ENCODE data around the gene ARHGEF9. TPM values are rescaled to one million over a fixed set of nuclear protein-coding genes. Genes with fewer than 3 reads are reported as not detected.
"Not testable (repeated sequence)": the region's sequence is repeated elsewhere in the genome, so short reads cannot be mapped to it uniquely, and the experiment has no call there.

ARHGEF9 gene
- total RNA-seq, 1 experiment from 2014 or later: 12.2 TPM

- no peak for DNase-seq (ENCODE audit: extremely low read depth, low read depth)
Observed at GRCh38 chrX:63664741-63665140, 120.3 kb downstream of the ARHGEF9 start.

- no peak for DNase-seq (ENCODE audit: extremely low read depth, low read depth)
Observed at GRCh38 chrX:63664083-63664482, 120.9 kb downstream of the ARHGEF9 start.

GRCh38 chrX:63661676-63662075 is 123.3 kb downstream of the ARHGEF9 start:
- no peak for DNase-seq (ENCODE audit: extremely low read depth, low read depth)

- DNase-seq (ENCODE audit: extremely low read depth, low read depth): no peak
Observed at GRCh38 chrX:63658920-63659319, 126.1 kb downstream of the ARHGEF9 start.

- DNase-seq (ENCODE audit: extremely low read depth, low read depth): no peak
Observed at GRCh38 chrX:63657821-63658220, 127.2 kb downstream of the ARHGEF9 start.

GRCh38 chrX:63656871-63657580 is 128.0 kb downstream of the ARHGEF9 start:
- DNase-seq (ENCODE audit: extremely low read depth, low read depth): no peak

GRCh38 chrX:63652086-63652765 is 132.8 kb downstream of the ARHGEF9 start:
- DNase-seq (ENCODE audit: extremely low read depth, low read depth): no peak

- DNase-seq (ENCODE audit: extremely low read depth, low read depth): not testable (repeated sequence)
Observed at GRCh38 chrX:63645748-63646147, 139.3 kb downstream of the ARHGEF9 start.

GRCh38 chrX:63635750-63636149 is 149.3 kb downstream of the ARHGEF9 start:
- no peak for DNase-seq (ENCODE audit: extremely low read depth, low read depth)

- no peak for DNase-seq (ENCODE audit: extremely low read depth, low read depth)
Observed at GRCh38 chrX:63613531-63614028, 171.4 kb downstream of the ARHGEF9 start.

- no peak for DNase-seq (ENCODE audit: extremely low read depth, low read depth)
Observed at GRCh38 chrX:63585936-63586335, 199.1 kb downstream of the ARHGEF9 start.

Small RNA genes lying within 50 kb of the gene (small RNA-seq; reads per million reads assigned to genes)
- gene MIR1468: 0.41 to 7.5 reads per million in 2 experiments

All from NCI-H460 (cell line).